Adrenal gland (tissue), 12 donors: ENCODE measurements around the gene ALG9. TPM values are rescaled to one million over a fixed set of nuclear protein-coding genes. Genes with fewer than 3 reads are reported as not detected.

Experiments used
- DNase-seq, 7 donors: peaks; one replicate each; pipeline ENCODE4 v3.0.0-alpha.2; 2019 to 2020
- H3K27ac ChIP-seq, 5 donors: fragments of 200-600 bp; sonication (generic) in 4 of 5; 1 replicate in 3 of 5; 2 replicates in 2 of 5; pipeline versions ENCODE4 v1.5.1 to v1.8.0; 2016 to 2020; ENCODE audit warnings: mild to moderate bottlenecking in 1 of 5
- H3K27me3 ChIP-seq: fragments of 200-600 bp; 2 replicates; pipeline ENCODE4 v1.8.0; 2021
- H3K36me3 ChIP-seq, 2 donors: fragments of 200-600 bp; replicated peaks in 1 of 2; 1 replicate in 1 of 2; 2 replicates in 1 of 2; pipeline versions ENCODE4 v1.5.1 to v1.8.0; 2018 to 2022
- H3K4me1 ChIP-seq, 2 donors: fragments of 200-600 bp; replicated peaks in 1 of 2; 1 replicate in 1 of 2; 2 replicates in 1 of 2; pipeline versions ENCODE4 v1.5.1 to v1.8.0; 2018 to 2021
- H3K4me3 ChIP-seq, 4 donors: fragments of 200-600 bp; sonication (generic) in 3 of 4; one replicate each; pipeline ENCODE4 v1.5.1; 2016 to 2018
- H3K9me3 ChIP-seq, 3 donors: fragments of 200-600 bp; sonication (generic) in 1 of 3; replicated peaks in 1 of 3; 1 replicate in 2 of 3; 2 replicates in 1 of 3; pipeline versions ENCODE4 v1.5.1 to v1.8.0; 2016 to 2021
- CTCF ChIP-seq, 6 experiments: fragments of 450-650 bp in 4 of 6; fragments of 200-600 bp in 2 of 6; sonication (generic) in 1 of 6; IDR thresholded peaks; 1 replicate in 5 of 6; 2 replicates in 1 of 6; pipeline versions ENCODE4 v1.5.1 to v1.8.0; 2016 to 2021; ENCODE audit warnings: antibody characterized with exemption in 6 of 6, mild to moderate bottlenecking in 2 of 6, moderate library complexity in 1 of 6
- POLR2A ChIP-seq, 2 donors: fragments of 450-650 bp; IDR thresholded peaks; one replicate each; pipeline ENCODE4 v1.6.1; 2017; ENCODE audit warnings: antibody characterized with exemption in 2 of 2, mild to moderate bottlenecking in 2 of 2, moderate library complexity in 1 of 2
- WGBS, 4 donors: extraction: QIAGEN DNeasy Blood & Tissue Kit in 2 of 4; methylation state at CpG; one replicate each; pipeline versions ENCODE4 v1.1.5 to v1.1.7; 2013 to 2017; 5-methylcytosine and 5-hydroxymethylcytosine counted together
- intact Hi-C, 2 donors: fragments of 100-400 bp; cut with DNase I; formaldehyde crosslinking; loops; one replicate each; pipeline versions ENCODE4 v1.14.1 to v1.15.0; 2022 to 2023
- polyA plus RNA-seq, 3 donors: library from polyadenylated mRNA; stranded (reverse); fragments of 200-250 nt in 2 of 3; fragments of 350-450 nt in 1 of 3; fragmentation: Illumina TruSeq in 1 of 3; extraction: RNeasy Lipid Tissue Mini Kit (QIAGEN cat#74804) in 1 of 3; gene quantifications; one replicate each; pipeline ENCODE4 v1.2.3, GENCODE V29; 2013 to 2014
- total RNA-seq, 9 donors: library from RNA; depleted of rRNA in 4 of 9; stranded (reverse); fragments of >200 nt in 4 of 9; fragments of 120-200 nt in 1 of 9; fragmentation: NEBNext Ultra II Directional in 1 of 9; extraction: Animal tissue kit (Norgen Biotek cat#: 25700) in 1 of 9; gene quantifications; one replicate each; pipeline versions ENCODE4 v1.1.0 to v1.2.4, GENCODE V29; 2013 to 2023
- donor health status: healthy with polysubstance abuse.
- donor health status: Bipolar disorder and iron deficiency.
- donor health status: DM: yes; HTN: yes; CAD: no.
- donor health status: DM: no; HTN: no; CAD: no.
- donor health status: DM: no; HTN: no; CAD: no.
- donor health status: DM: yes; HTN: yes; CAD: no.

Gene ALG9
- total and polyA plus RNA-seq, 12 donors: 23.6 to 53.6 (median 31.2) TPM

- no peaks in the 10 kb centered on the region for H3K36me3 ChIP-seq
- TF ChIP-seq POLR2A (IDR thresholded peaks at IDR 0.05): no peak
- TF ChIP-seq CTCF (IDR thresholded peaks at IDR 0.05): no peak
- no peak overlapping the region for H3K27ac ChIP-seq
- 94 to 100% (median 97%) methylated on average over 2 of the region's 2 CpGs for WGBS, 4 donors
- intact Hi-C loops: no loop called here
- no peaks in the 10 kb centered on the region for H3K9me3 ChIP-seq
- H3K4me1 ChIP-seq: peaks cover 4 to 27% of the 10 kb centered on the region in 2 donors
- DNase-seq: peak in 2 of 7 donors; percentile 26 to 32
- H3K4me3 ChIP-seq: no peak overlapping the region
- no peaks in the 10 kb centered on the region for H3K27me3 ChIP-seq
These were observed 74.2 kb downstream of the ALG9 start for GRCh38 chr11:111797145-111797581.

GRCh38 chr11:111796696-111797095 lies 74.7 kb downstream of the ALG9 start:
- 63 to 82% (median 78%) methylated on average over 3 of the region's 3 CpGs for WGBS, 4 donors
- Histone ChIP-seq H3K36me3 (no peaks in the 10 kb centered on the region), H3K4me3 (no peak overlapping the region), H3K4me1 (peaks cover 4 to 27% of the 10 kb centered on the region in 2 donors), H3K9me3 (no peaks in the 10 kb centered on the region), H3K27me3 (no peaks in the 10 kb centered on the region), H3K27ac (peak overlapping the region in 1 of 5 donors; percentile 86)
- intact Hi-C loops: no loop called here
- TF ChIP-seq CTCF (IDR thresholded peaks at IDR 0.05) (no peak), POLR2A (IDR thresholded peaks at IDR 0.05) (no peak)
- DNase-seq: no peak

GRCh38 chr11:111795334-111795985 lies 75.9 kb downstream of the ALG9 start:
- Histone ChIP-seq H3K4me1 (peaks cover 4 to 27% of the 10 kb centered on the region in 2 donors), H3K36me3 (no peaks in the 10 kb centered on the region), H3K27me3 (no peaks in the 10 kb centered on the region), H3K9me3 (no peaks in the 10 kb centered on the region), H3K4me3 (no peak overlapping the region), H3K27ac (peak overlapping the region; percentile 13 to 86 (median 58))
- intact Hi-C loops: no loop called here
- DNase-seq: peak; percentile 45 to 79 (median 69)
- TF ChIP-seq POLR2A (IDR thresholded peaks at IDR 0.05): no peak
- no peak for TF ChIP-seq CTCF (IDR thresholded peaks at IDR 0.05)
- WGBS, 4 donors: 66 to 71% (median 69%) methylated on average over 7 of the region's 7 CpGs

GRCh38 chr11:111793863-111794262 lies 77.5 kb downstream of the ALG9 start:
- peak; percentile 57 to 93 (median 76) for DNase-seq
- no peak overlapping the region for H3K4me3 ChIP-seq
- TF ChIP-seq POLR2A (IDR thresholded peaks at IDR 0.05) (peak in 1 of 2 donors; percentile 22), CTCF (IDR thresholded peaks at IDR 0.05) (no peak)
- no peaks in the 10 kb centered on the region for H3K9me3 ChIP-seq
- peaks cover 4 to 27% of the 10 kb centered on the region in 2 donors for H3K4me1 ChIP-seq
- intact Hi-C loops: no loop called here
- H3K36me3 ChIP-seq: no peaks in the 10 kb centered on the region
- 37 to 51% (median 39%) methylated on average over 5 of the region's 5 CpGs for WGBS, 4 donors
- peak overlapping the region; percentile 54 to 86 (median 60) for H3K27ac ChIP-seq
- H3K27me3 ChIP-seq: no peaks in the 10 kb centered on the region
